SJSA1 (cell line): ENCODE measurements around the gene VWA1. TPM values are rescaled to one million over a fixed set of nuclear protein-coding genes. Genes with fewer than 3 reads are reported as not detected.
"Not testable (repeated sequence)": the region's sequence is repeated elsewhere in the genome, so short reads cannot be mapped to it uniquely, and the experiment has no call there.

Experiments
- DNase-seq, 2 experiments: peaks; one replicate each; pipeline ENCODE4 v3.0.0-alpha.2; 2015 to 2020; ENCODE audit warnings: low spot score in 2 of 2, low read depth in 1 of 2
- H3K27ac ChIP-seq: fragments of 250-450 bp; sonication (Bioruptor Pico); 2 replicates; pipeline ENCODE4 v1.5.1; 2020; ENCODE audit warnings: mild to moderate bottlenecking, moderate library complexity
- H3K27me3 ChIP-seq: fragments of 250-450 bp; sonication (Bioruptor Pico); replicated peaks from 2 replicates; pipeline ENCODE4 v1.5.1; 2020; ENCODE audit warnings: mild to moderate bottlenecking, moderate library complexity
- H3K36me3 ChIP-seq: fragments of 250-450 bp; sonication (Bioruptor Pico); 2 replicates; pipeline ENCODE4 v1.5.1; 2020; ENCODE audit warnings: mild to moderate bottlenecking
- H3K4me1 ChIP-seq: fragments of 250-450 bp; sonication (Bioruptor Pico); replicated peaks from 2 replicates; pipeline ENCODE4 v1.6.1; 2021; ENCODE audit warnings: mild to moderate bottlenecking
- H3K4me3 ChIP-seq: fragments of 250-450 bp; sonication (Bioruptor Pico); 2 replicates; pipeline ENCODE4 v1.5.1; 2020; ENCODE audit warnings: mild to moderate bottlenecking
- H3K9me3 ChIP-seq: fragments of 250-450 bp; sonication (Bioruptor Pico); replicated peaks from 2 replicates; pipeline ENCODE4 v1.5.1; 2020; ENCODE audit warnings: mild to moderate bottlenecking
- total RNA-seq: library from RNA; depleted of rRNA; stranded (reverse); fragments of >200 nt; shearing (Covaris generic); gene quantifications from 2 replicates; pipeline ENCODE4 v1.2.3, GENCODE V29; 2014

The VWA1 gene
- total RNA-seq, 1 experiment from 2014 or later, result 1.0 TPM

- no peak overlapping the region for H3K4me3 ChIP-seq
- DNase-seq, result no peak
- H3K36me3 ChIP-seq, result no peaks in the 10 kb centered on the region
- peaks cover 7% of the 10 kb centered on the region for H3K4me1 ChIP-seq
- H3K27ac ChIP-seq, result no peak overlapping the region
- H3K27me3 ChIP-seq, result no peaks in the 10 kb centered on the region
- H3K9me3 ChIP-seq, result no peaks in the 10 kb centered on the region
These were observed 12.3 kb upstream of the VWA1 start for GRCh38 chr1:1423245-1423597.

GRCh38 chr1:1424707-1425106, 10.8 kb upstream of the VWA1 start:
- H3K4me3 ChIP-seq, result no peak overlapping the region
- no peak for DNase-seq
- H3K27ac ChIP-seq, result no peak overlapping the region
- H3K36me3 ChIP-seq, result no peaks in the 10 kb centered on the region
- H3K27me3 ChIP-seq, result no peaks in the 10 kb centered on the region
- peaks cover 10% of the 10 kb centered on the region for H3K4me1 ChIP-seq
- H3K9me3 ChIP-seq, result no peaks in the 10 kb centered on the region

- no peak for DNase-seq
- Histone ChIP-seq H3K4me1 (peaks cover 10% of the 10 kb centered on the region), H3K36me3 (no peaks in the 10 kb centered on the region), H3K27ac (no peak overlapping the region), H3K27me3 (no peaks in the 10 kb centered on the region), H3K4me3 (no peak overlapping the region), H3K9me3 (no peaks in the 10 kb centered on the region)
These were observed 10.1 kb upstream of the VWA1 start for GRCh38 chr1:1425426-1425752.

GRCh38 chr1:1425753-1426495, 9.6 kb upstream of the VWA1 start:
- Histone ChIP-seq H3K36me3 (no peaks in the 10 kb centered on the region), H3K27ac (no peak overlapping the region), H3K4me1 (peaks cover 10% of the 10 kb centered on the region), H3K9me3 (no peaks in the 10 kb centered on the region), H3K4me3 (no peak overlapping the region), H3K27me3 (no peaks in the 10 kb centered on the region)
- peak in 1 of 2 experiments; percentile 43 for DNase-seq

GRCh38 chr1:1426496-1427105, 8.9 kb upstream of the VWA1 start:
- Histone ChIP-seq H3K4me1 (peaks cover 10% of the 10 kb centered on the region), H3K9me3 (no peaks in the 10 kb centered on the region), H3K4me3 (no peak overlapping the region), H3K27ac (no peak overlapping the region), H3K36me3 (no peaks in the 10 kb centered on the region), H3K27me3 (no peaks in the 10 kb centered on the region)
- no peak for DNase-seq

- Histone ChIP-seq H3K4me3 (0 out of 2 replicates have a peak overlapping the region, but pooled peaks have one; percentile 15), H3K9me3 (no peaks in the 10 kb centered on the region), H3K4me1 (peaks cover 10% of the 10 kb centered on the region), H3K27me3 (no peaks in the 10 kb centered on the region), H3K27ac (no peak overlapping the region), H3K36me3 (no peaks in the 10 kb centered on the region)
- DNase-seq, result peak in 1 of 2 experiments; percentile 62
These were observed 8.2 kb upstream of the VWA1 start for GRCh38 chr1:1427106-1427819.

- Histone ChIP-seq H3K27me3 (no peaks in the 10 kb centered on the region), H3K9me3 (no peaks in the 10 kb centered on the region), H3K4me3 (0 out of 2 replicates have a peak overlapping the region, but pooled peaks have one; percentile 15), H3K36me3 (no peaks in the 10 kb centered on the region), H3K4me1 (peaks cover 5% of the 10 kb centered on the region), H3K27ac (no peak overlapping the region)
- no peak for DNase-seq
These were observed 7.7 kb upstream of the VWA1 start for GRCh38 chr1:1427820-1428148.

GRCh38 chr1:1428174-1428573, 7.3 kb upstream of the VWA1 start:
- no peaks in the 10 kb centered on the region for H3K36me3 ChIP-seq
- no peak overlapping the region for H3K4me3 ChIP-seq
- H3K9me3 ChIP-seq, result no peaks in the 10 kb centered on the region
- peak in 1 of 2 experiments; percentile 46 for DNase-seq
- H3K27ac ChIP-seq, result no peak overlapping the region
- H3K27me3 ChIP-seq, result no peaks in the 10 kb centered on the region
- H3K4me1 ChIP-seq, result 0 out of 2 replicates have a peak, but pooled peaks cover 3% of the 10 kb centered on the region

GRCh38 chr1:1428967-1429366, 6.5 kb upstream of the VWA1 start:
- H3K4me3 ChIP-seq, H3K4me1 ChIP-seq, H3K27ac ChIP-seq, H3K27me3 ChIP-seq, DNase-seq, H3K36me3 ChIP-seq, H3K9me3 ChIP-seq: not testable (repeated sequence)

GRCh38 chr1:1429671-1430073, 5.8 kb upstream of the VWA1 start:
- no peaks in the 10 kb centered on the region; the same call in 1 of the 2 replicates for H3K27me3 ChIP-seq
- no peak for DNase-seq
- peaks cover 3% of the 10 kb centered on the region; the same call in 1 of the 2 replicates for H3K4me1 ChIP-seq
- H3K36me3 ChIP-seq, result no peaks in the 10 kb centered on the region
- H3K27ac ChIP-seq, result no peak overlapping the region
- no peaks in the 10 kb centered on the region for H3K9me3 ChIP-seq
- no peak overlapping the region for H3K4me3 ChIP-seq

GRCh38 chr1:1430114-1430982, 5.1 kb upstream of the VWA1 start:
- Histone ChIP-seq H3K4me3 (no peak overlapping the region), H3K27me3 (no peaks in the 10 kb centered on the region; the same call in 1 of the 2 replicates), H3K36me3 (no peaks in the 10 kb centered on the region), H3K9me3 (no peaks in the 10 kb centered on the region), H3K4me1 (peaks cover 4% of the 10 kb centered on the region), H3K27ac (no peak overlapping the region)
- DNase-seq, result peak in 1 of 2 experiments; percentile 43

- H3K27ac ChIP-seq, result no peak overlapping the region
These were observed 4.3 kb upstream of the VWA1 start for GRCh38 chr1:1430992-1431844.

GRCh38 chr1:1431845-1432273, 3.6 kb upstream of the VWA1 start:
- no peak overlapping the region for H3K4me3 ChIP-seq
- DNase-seq, result no peak
- no peak overlapping the region for H3K27ac ChIP-seq

More at GRCh38 chr1:1430992-1431844, 4.3 kb upstream of the VWA1 start:
- Histone ChIP-seq H3K36me3 (no peaks in the 10 kb centered on the region), H3K27me3 (no peaks in the 10 kb centered on the region; the same call in 1 of the 2 replicates), H3K9me3 (no peaks in the 10 kb centered on the region), H3K4me3 (no peak overlapping the region), H3K4me1 (peaks cover 7% of the 10 kb centered on the region)
- DNase-seq, result no peak

More at GRCh38 chr1:1431845-1432273, 3.6 kb upstream of the VWA1 start:
- Histone ChIP-seq H3K36me3 (no peaks in the 10 kb centered on the region), H3K9me3 (no peaks in the 10 kb centered on the region), H3K27me3 (peaks cover 3% of the 10 kb centered on the region; the same call in 1 of the 2 replicates), H3K4me1 (peaks cover 7% of the 10 kb centered on the region)
